Muscle of leg (tissue), 11 donors: ENCODE measurements around the gene THUMPD3. TPM values are rescaled to one million over a fixed set of nuclear protein-coding genes. Genes with fewer than 3 reads are reported as not detected.

Source experiments
- DNase-seq: peaks from one replicate; pipeline ENCODE4 v3.0.0; 2013
- H3K27ac ChIP-seq: one replicate; pipeline ENCODE4 v1.5.1; 2013; ENCODE audit warnings: mild to moderate bottlenecking, low read length, control low read depth
- H3K27me3 ChIP-seq: one replicate; pipeline ENCODE4 v1.6.1; 2013; ENCODE audit warnings: low read length; ENCODE audit not compliant: control insufficient read depth, insufficient read depth
- H3K36me3 ChIP-seq: one replicate; pipeline ENCODE4 v1.6.1; 2013; ENCODE audit warnings: low read length; ENCODE audit not compliant: control insufficient read depth, insufficient read depth
- H3K4me1 ChIP-seq: one replicate; pipeline ENCODE4 v1.6.1; 2013; ENCODE audit warnings: low read length; ENCODE audit not compliant: control insufficient read depth, insufficient read depth
- H3K4me3 ChIP-seq: one replicate; pipeline ENCODE4 v1.5.1; 2013; ENCODE audit warnings: low read length, control low read depth
- H3K9me3 ChIP-seq: replicated peaks from 2 replicates; pipeline ENCODE4 v1.6.1; 2013; ENCODE audit warnings: low read depth, low read length; ENCODE audit not compliant: control insufficient read depth
- WGBS: methylation state at CpG from one replicate; pipeline ENCODE4 v1.1.5; 2013; ENCODE audit warnings: missing lambda C conversion rate; ENCODE audit not compliant: insufficient coverage; 5-methylcytosine and 5-hydroxymethylcytosine counted together
- polyA plus RNA-seq, 8 donors: library from polyadenylated mRNA; unstranded; fragments of 120-200 nt; gene quantifications; one replicate each; pipeline versions ENCODE4 v1.2.1 to v1.2.3, GENCODE V29; 2013; ENCODE audit warnings: inconsistent platforms in 1 of 8, low replicate concordance in 1 of 8; ENCODE audit not compliant: insufficient read length in 8 of 8, insufficient read depth in 1 of 8
- total RNA-seq: library from RNA; stranded (reverse); fragments of 120-200 nt; gene quantifications from one replicate; pipeline ENCODE4 v1.2.4, GENCODE V29; 2013

Gene THUMPD3
- total and polyA plus RNA-seq, 9 donors, result 31.7 to 39.4 (median 34.0) TPM

DNA sequence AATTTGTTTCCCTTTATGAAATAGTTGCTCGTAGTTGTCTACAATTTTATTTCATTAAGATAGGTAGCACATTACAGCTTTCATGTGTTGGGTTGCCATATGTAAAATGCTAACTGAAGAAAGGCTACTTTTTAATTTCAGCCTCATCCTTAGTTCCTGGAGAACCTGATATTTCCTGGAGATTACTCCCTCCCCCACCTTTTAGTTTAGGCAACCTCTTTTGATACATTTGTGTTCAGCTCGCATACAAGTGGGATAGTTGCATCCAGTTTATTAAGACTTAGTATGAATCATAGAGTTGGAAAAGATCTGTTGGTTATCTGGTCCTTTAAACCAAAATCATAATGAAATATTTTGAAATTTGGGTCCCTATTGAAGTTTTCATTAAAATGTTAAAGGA, 40.6 kb downstream of the THUMPD3 start:
- Histone ChIP-seq H3K4me3 (no peak overlapping the region), H3K27ac (no peak overlapping the region), H3K4me1 (peaks cover 13% of the 10 kb centered on the region), H3K9me3 (no peaks in the 10 kb centered on the region), H3K27me3 (no peaks in the 10 kb centered on the region), H3K36me3 (no peaks in the 10 kb centered on the region)
- no CpG with 5 or more reads among the region's 2 CpGs for WGBS
- DNase-seq, result no peak

- Histone ChIP-seq H3K36me3 (no peaks in the 10 kb centered on the region), H3K27me3 (no peaks in the 10 kb centered on the region), H3K27ac (no peak overlapping the region), H3K4me3 (no peak overlapping the region), H3K9me3 (no peaks in the 10 kb centered on the region), H3K4me1 (peaks cover 13% of the 10 kb centered on the region)
- no peak for DNase-seq
- no CpG with 5 or more reads among the region's 1 CpG for WGBS
Observed at GRCh38 chr3:9404680-9405079, 41.8 kb downstream of the THUMPD3 start.

DNA sequence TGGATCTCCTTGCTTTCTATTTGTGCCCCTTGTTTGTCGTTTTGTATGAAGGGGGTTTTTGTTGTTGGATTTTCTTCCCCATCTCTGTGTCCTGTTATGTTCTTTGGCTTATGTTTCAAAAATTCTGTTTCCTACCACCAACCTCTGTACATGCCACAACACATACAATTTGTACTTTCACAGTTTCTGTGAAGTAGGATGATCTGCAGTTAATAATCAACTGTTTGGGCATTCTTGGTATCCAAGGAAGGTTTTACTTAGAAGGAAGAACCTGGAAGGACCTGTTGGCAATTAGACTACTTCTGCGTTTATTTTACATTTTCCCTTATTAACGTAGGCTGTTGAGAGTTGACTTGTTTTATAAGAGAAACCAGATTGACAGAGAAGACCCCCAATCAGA, 42.9 kb downstream of the THUMPD3 start:
- DNase-seq, result no peak
- Histone ChIP-seq H3K36me3 (no peaks in the 10 kb centered on the region), H3K4me1 (peaks cover 8% of the 10 kb centered on the region), H3K27ac (no peak overlapping the region), H3K9me3 (no peaks in the 10 kb centered on the region), H3K27me3 (no peaks in the 10 kb centered on the region), H3K4me3 (no peak overlapping the region)
- no CpG with 5 or more reads among the region's 3 CpGs for WGBS

DNA sequence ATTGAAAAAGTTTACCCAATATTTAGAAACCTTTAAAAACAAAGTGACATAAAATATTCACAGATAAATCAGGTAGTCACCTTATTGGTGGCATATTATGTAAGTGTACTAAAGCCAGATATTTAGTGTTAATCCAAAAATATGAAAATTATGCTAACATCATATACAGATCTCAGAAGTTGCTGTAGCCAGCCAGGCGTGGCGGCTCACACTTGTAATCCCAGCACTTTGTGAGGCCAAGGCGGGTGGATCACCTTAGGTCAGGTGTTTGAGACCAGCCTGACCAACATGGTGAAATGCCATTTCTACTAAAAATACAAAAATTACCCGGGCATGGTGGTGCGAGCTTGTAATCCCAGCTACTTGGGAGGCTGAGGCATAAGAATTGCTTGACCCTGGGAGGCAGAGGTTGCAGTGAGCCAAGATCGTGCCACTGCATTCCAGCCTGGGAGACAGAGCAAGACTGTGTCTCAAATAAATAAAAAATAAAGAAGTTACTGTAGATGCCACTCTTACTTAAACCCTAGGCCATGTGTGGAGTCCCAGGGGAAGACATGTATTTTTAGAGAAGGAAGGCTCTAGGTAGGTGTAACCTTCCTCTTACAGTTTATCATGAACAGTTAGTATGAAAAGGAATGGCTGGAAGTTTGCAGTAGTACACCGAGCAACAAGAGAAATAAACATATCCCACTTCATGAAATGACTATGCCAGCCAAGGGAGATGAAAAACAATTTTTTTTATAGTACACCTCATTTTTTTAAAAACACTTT, 44.2 kb downstream of the THUMPD3 start:
- peaks cover 8% of the 10 kb centered on the region for H3K4me1 ChIP-seq
- H3K27ac ChIP-seq, result no peak overlapping the region
- DNase-seq, result no peak
- H3K36me3 ChIP-seq, result no peaks in the 10 kb centered on the region
- no peaks in the 10 kb centered on the region for H3K27me3 ChIP-seq
- WGBS, result 85% methylated on average over 3 of the region's 7 CpGs
- no peak overlapping the region for H3K4me3 ChIP-seq
- no peaks in the 10 kb centered on the region for H3K9me3 ChIP-seq

GRCh38 chr3:9408061-9408460, 45.2 kb downstream of the THUMPD3 start:
- Histone ChIP-seq H3K4me1 (peaks cover 4% of the 10 kb centered on the region), H3K36me3 (no peaks in the 10 kb centered on the region), H3K9me3 (no peaks in the 10 kb centered on the region), H3K27ac (no peak overlapping the region), H3K4me3 (no peak overlapping the region), H3K27me3 (no peaks in the 10 kb centered on the region)
- WGBS, result no CpG with 5 or more reads among the region's 6 CpGs
- DNase-seq, result no peak

- Histone ChIP-seq H3K27ac (no peak overlapping the region), H3K4me1 (peaks cover 3% of the 10 kb centered on the region), H3K4me3 (no peak overlapping the region), H3K9me3 (no peaks in the 10 kb centered on the region), H3K36me3 (no peaks in the 10 kb centered on the region), H3K27me3 (no peaks in the 10 kb centered on the region)
- no peak for DNase-seq
- WGBS, result no CpG with 5 or more reads among the region's 1 CpG
Observed at GRCh38 chr3:9408546-9408945, 45.7 kb downstream of the THUMPD3 start.

DNA sequence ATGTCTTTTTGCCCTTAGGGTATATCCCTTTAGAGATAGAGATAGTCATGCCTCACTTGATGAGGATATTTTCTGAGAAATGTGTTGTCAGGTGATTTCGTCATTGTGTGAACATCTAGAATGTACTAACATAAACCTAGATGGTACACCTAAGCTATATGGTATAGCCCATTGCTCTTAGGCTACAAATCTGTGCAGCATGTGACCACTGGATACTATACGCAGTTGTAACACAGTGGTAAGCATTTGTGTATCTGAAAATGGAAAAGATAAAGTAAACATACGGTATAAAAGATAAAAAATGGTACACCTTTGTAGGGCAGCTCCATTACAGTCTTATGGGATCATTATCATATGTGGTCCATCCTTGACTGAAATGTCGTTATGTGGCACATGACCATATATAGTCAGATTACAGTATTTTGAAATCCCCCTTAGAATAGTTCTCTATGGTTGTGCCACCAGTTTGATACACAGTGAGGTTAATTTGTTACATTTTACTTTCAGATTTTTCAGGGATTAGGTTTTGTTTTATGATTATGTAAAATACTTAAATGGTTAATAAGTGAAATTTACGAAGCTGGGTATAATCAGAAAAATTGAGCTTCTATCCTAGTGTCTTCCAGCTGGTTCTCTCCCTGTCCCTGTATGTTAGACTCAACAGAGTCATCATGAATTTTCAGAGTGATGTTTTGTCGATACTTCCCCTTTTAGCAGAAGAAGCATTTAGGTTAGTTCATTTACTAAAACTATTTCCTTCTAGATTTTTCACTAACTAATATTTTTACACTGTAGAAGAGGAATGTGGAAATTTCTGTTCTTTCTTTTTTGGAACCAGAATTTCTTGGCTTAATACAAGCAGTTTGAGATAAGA, 47.4 kb downstream of the THUMPD3 start:
- Histone ChIP-seq H3K27ac (no peak overlapping the region), H3K4me3 (no peak overlapping the region), H3K9me3 (no peaks in the 10 kb centered on the region), H3K27me3 (no peaks in the 10 kb centered on the region), H3K36me3 (no peaks in the 10 kb centered on the region), H3K4me1 (no peaks in the 10 kb centered on the region)
- WGBS, result no CpG with 5 or more reads among the region's 6 CpGs
- DNase-seq, result no peak

GRCh38 chr3:9411302-9411701, 48.4 kb downstream of the THUMPD3 start:
- WGBS, result no CpG with 5 or more reads among the region's 1 CpG
- H3K27me3 ChIP-seq, result no peaks in the 10 kb centered on the region
- H3K4me1 ChIP-seq, result no peaks in the 10 kb centered on the region
- no peak overlapping the region for H3K4me3 ChIP-seq
- H3K36me3 ChIP-seq, result peaks cover 6% of the 10 kb centered on the region
- no peaks in the 10 kb centered on the region for H3K9me3 ChIP-seq
- no peak overlapping the region for H3K27ac ChIP-seq
- no peak for DNase-seq

- no peak for DNase-seq
- no peak overlapping the region for H3K27ac ChIP-seq
- WGBS, result no CpG with 5 or more reads among the region's 1 CpG
- H3K4me3 ChIP-seq, result no peak overlapping the region
- no peaks in the 10 kb centered on the region for H3K4me1 ChIP-seq
- no peaks in the 10 kb centered on the region for H3K27me3 ChIP-seq
- H3K9me3 ChIP-seq, result no peaks in the 10 kb centered on the region
- peaks cover 6% of the 10 kb centered on the region for H3K36me3 ChIP-seq
Observed at GRCh38 chr3:9412293-9412692, 49.4 kb downstream of the THUMPD3 start.

DNA sequence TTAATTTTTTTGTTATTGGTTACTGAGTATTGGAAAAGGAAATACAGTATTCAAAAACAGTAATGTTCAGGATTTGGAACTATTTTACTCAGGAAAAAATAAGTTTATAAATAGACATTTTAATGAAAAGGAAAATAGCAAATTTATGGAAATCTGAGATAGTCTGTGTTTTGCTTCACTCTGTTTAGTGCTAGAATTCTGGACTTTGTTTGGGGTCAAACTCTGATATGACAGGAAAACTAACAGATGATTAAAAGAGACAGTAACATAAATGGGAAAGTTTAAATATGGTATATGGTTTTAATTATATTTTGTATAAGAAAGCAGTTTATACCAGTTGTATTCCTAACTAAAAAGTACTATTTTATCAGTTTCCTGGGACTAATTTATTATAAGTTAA, 52.0 kb downstream of the THUMPD3 start:
- Histone ChIP-seq H3K27me3 (no peaks in the 10 kb centered on the region), H3K36me3 (peaks cover 6% of the 10 kb centered on the region), H3K4me1 (no peaks in the 10 kb centered on the region), H3K9me3 (no peaks in the 10 kb centered on the region), H3K27ac (no peak overlapping the region), H3K4me3 (no peak overlapping the region)
- no peak for DNase-seq
